ENCODE measurements around the gene RALGAPA2. TPM values are rescaled to one million over a fixed set of nuclear protein-coding genes. Genes with fewer than 3 reads are reported as not detected.

RALGAPA2 gene
- total RNA-seq, 1 donor from 2014 or later, result 30.3 TPM

- peak; percentile 10 for DNase-seq (ENCODE audit: low spot score)
- Mint-ChIP-seq H3K27ac (ENCODE audit: unreplicated experiment) (no peak within 1 kb of the TSS), H3K4me1 (ENCODE audit: unreplicated experiment) (peaks cover 8% of the 10 kb centered on the region)
These were observed 344.6 kb downstream of the RALGAPA2 start, which contains the start of gene INSM1 for GRCh38 chr20:20367575-20368417. Gene INSM1, plus strand, starts transcription at chr20:20368104. Its CDS starts 164 bp downstream, at chr20:20368268.

GRCh38 chr20:20366876-20367574, 345.4 kb downstream of the RALGAPA2 start:
- Mint-ChIP-seq H3K36me3 (ENCODE audit: low read depth, unreplicated experiment) (peaks cover 5% of the 10 kb centered on the region), H3K9me3 (ENCODE audit: unreplicated experiment) (no peaks in the 10 kb centered on the region), H3K27ac (ENCODE audit: unreplicated experiment) (no peak overlapping the region), H3K27me3 (ENCODE audit: unreplicated experiment) (peaks cover 33% of the 10 kb centered on the region), H3K4me1 (ENCODE audit: unreplicated experiment) (peaks cover 11% of the 10 kb centered on the region), H3K4me3 (ENCODE audit: unreplicated experiment) (no peak overlapping the region)
- peak; percentile 31 for DNase-seq (ENCODE audit: low spot score)
- no peak for TF ChIP-seq CTCF (IDR thresholded peaks at IDR 0.05; ENCODE audit: unreplicated experiment)

More at GRCh38 chr20:20367575-20368417, 344.6 kb downstream of the RALGAPA2 start, which contains the start of gene INSM1:
- H3K27me3 Mint-ChIP-seq (ENCODE audit: unreplicated experiment), result peaks cover 34% of the 10 kb centered on the region
- H3K9me3 Mint-ChIP-seq (ENCODE audit: unreplicated experiment), result no peaks in the 10 kb centered on the region
- no peak within 1 kb of the TSS for H3K4me3 Mint-ChIP-seq (ENCODE audit: unreplicated experiment)
- TF ChIP-seq CTCF (IDR thresholded peaks at IDR 0.05; ENCODE audit: unreplicated experiment), result no peak
- peaks cover 5% of the 10 kb centered on the region for H3K36me3 Mint-ChIP-seq (ENCODE audit: low read depth, unreplicated experiment)

- DNase-seq (ENCODE audit: low spot score), result no peak
- Mint-ChIP-seq H3K4me1 (ENCODE audit: unreplicated experiment) (peaks cover 11% of the 10 kb centered on the region), H3K27ac (ENCODE audit: unreplicated experiment) (no peak overlapping the region), H3K4me3 (ENCODE audit: unreplicated experiment) (peak overlapping the region; percentile 54), H3K9me3 (ENCODE audit: unreplicated experiment) (no peaks in the 10 kb centered on the region), H3K36me3 (ENCODE audit: low read depth, unreplicated experiment) (peaks cover 5% of the 10 kb centered on the region), H3K27me3 (ENCODE audit: unreplicated experiment) (peaks cover 30% of the 10 kb centered on the region)
- TF ChIP-seq CTCF (IDR thresholded peaks at IDR 0.05; ENCODE audit: unreplicated experiment), result no peak
These were observed 345.9 kb downstream of the RALGAPA2 start for GRCh38 chr20:20366551-20366875.

GRCh38 chr20:20365480-20366161, 346.8 kb downstream of the RALGAPA2 start:
- H3K4me3 Mint-ChIP-seq (ENCODE audit: unreplicated experiment), result no peak overlapping the region
- DNase-seq (ENCODE audit: low spot score), result no peak

More at GRCh38 chr20:20365480-20366161, 346.8 kb downstream of the RALGAPA2 start:
- TF ChIP-seq CTCF (IDR thresholded peaks at IDR 0.05; ENCODE audit: unreplicated experiment), result no peak
- no peaks in the 10 kb centered on the region for H3K9me3 Mint-ChIP-seq (ENCODE audit: unreplicated experiment)
- H3K4me1 Mint-ChIP-seq (ENCODE audit: unreplicated experiment), result peaks cover 11% of the 10 kb centered on the region
- H3K27me3 Mint-ChIP-seq (ENCODE audit: unreplicated experiment), result peaks cover 29% of the 10 kb centered on the region
- H3K36me3 Mint-ChIP-seq (ENCODE audit: low read depth, unreplicated experiment), result peaks cover 5% of the 10 kb centered on the region
- H3K27ac Mint-ChIP-seq (ENCODE audit: unreplicated experiment), result no peak overlapping the region
